ENCODE measurements around the gene CD27. TPM values are rescaled to one million over a fixed set of nuclear protein-coding genes. Genes with fewer than 3 reads are reported as not detected.
A peak's percentile ranks its signal among the peaks of the same experiment; 100 is the strongest.

CD27 gene
- total and polyA plus RNA-seq, 2 of the 13 experiments (the other 11 are each of a cell fraction or from before 2014, with no cell fraction given), result 0.12 TPM; not detected in 1

- TF ChIP-seq RNF219 (CRISPR knock-in tag; IDR thresholded peaks at IDR 0.05), result no peak
- TF ChIP-seq NR3C1 (CRISPR knock-in tag; IDR thresholded peaks at IDR 0.05), result no peak
- TF ChIP-seq SMC3 (IDR thresholded peaks at IDR 0.05; ENCODE audit: low read length), result peak; percentile 90
- TF ChIP-seq PBX3 (CRISPR knock-in tag; IDR thresholded peaks at IDR 0.05; ENCODE audit: borderline replicate concordance), result no peak
- TF ChIP-seq TBX3 (IDR thresholded peaks at IDR 0.05; ENCODE audit: borderline replicate concordance), result no peak; the same call in 1 of the 2 replicates
- no peak for TF ChIP-seq NKX3-1 (CRISPR knock-in tag; IDR thresholded peaks at IDR 0.05)
- no peak for TF ChIP-seq NFYC (CRISPR knock-in tag; IDR thresholded peaks at IDR 0.05)
- 0 out of 2 replicates have a peak, but pooled peaks have one; percentile 43 for TF ChIP-seq GZF1 (CRISPR knock-in tag; IDR thresholded peaks at IDR 0.05)
- TF ChIP-seq GABPB1 (CRISPR knock-in tag; IDR thresholded peaks at IDR 0.05), result peak; percentile 49; the same call in 1 of the 2 replicates
- peak; percentile 70; the same call in 1 of the 2 replicates for TF ChIP-seq ZKSCAN8 (CRISPR knock-in tag; IDR thresholded peaks at IDR 0.05; ENCODE audit: borderline replicate concordance)
- TF ChIP-seq, protein P1, sequence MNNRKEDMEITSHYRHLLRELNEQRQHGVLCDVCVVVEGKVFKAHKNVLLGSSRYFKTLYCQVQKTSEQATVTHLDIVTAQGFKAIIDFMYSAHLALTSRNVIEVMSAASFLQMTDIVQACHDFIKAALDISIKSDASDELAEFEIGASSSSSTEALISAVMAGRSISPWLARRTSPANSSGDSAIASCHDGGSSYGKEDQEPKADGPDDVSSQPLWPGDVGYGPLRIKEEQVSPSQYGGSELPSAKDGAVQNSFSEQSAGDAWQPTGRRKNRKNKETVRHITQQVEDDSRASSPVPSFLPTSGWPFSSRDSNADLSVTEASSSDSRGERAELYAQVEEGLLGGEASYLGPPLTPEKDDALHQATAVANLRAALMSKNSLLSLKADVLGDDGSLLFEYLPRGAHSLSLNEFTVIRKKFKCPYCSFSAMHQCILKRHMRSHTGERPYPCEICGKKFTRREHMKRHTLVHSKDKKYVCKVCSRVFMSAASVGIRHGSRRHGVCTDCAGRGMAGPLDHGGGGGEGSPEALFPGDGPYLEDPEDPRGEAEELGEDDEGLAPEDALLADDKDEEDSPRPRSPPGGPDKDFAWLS (CRISPR knock-in tag; IDR thresholded peaks at IDR 0.05; ENCODE audit: borderline replicate concordance), result no peak
- no peak for TF ChIP-seq REST (IDR thresholded peaks at IDR 0.05; ENCODE audit: borderline replicate concordance in 1 of 2, low read depth in 1 of 2, low read length in 2 of 2)
- TF ChIP-seq YY1 (IDR thresholded peaks at IDR 0.05; ENCODE audit: insufficient read depth, insufficient replicate concordance, low read depth, low read length), result peak; percentile 39
- TF ChIP-seq PRPF4 (IDR thresholded peaks at IDR 0.05; ENCODE audit: low read depth, low read length, poor library complexity, severe bottlenecking), result no peak
- TF ChIP-seq ZNF607 (CRISPR knock-in tag; IDR thresholded peaks at IDR 0.05; ENCODE audit: borderline replicate concordance), result 0 out of 2 replicates have a peak, but pooled peaks have one; percentile 29
- 0 out of 2 replicates have a peak, but pooled peaks have one; percentile 36 for TF ChIP-seq CBX5 (CRISPR knock-in tag; IDR thresholded peaks at IDR 0.05; ENCODE audit: borderline replicate concordance)
- 0 out of 2 replicates have a peak, but pooled peaks have one; percentile 62 for TF ChIP-seq SETDB1 (CRISPR knock-in tag; IDR thresholded peaks at IDR 0.05; ENCODE audit: borderline replicate concordance)
- TF ChIP-seq ZBTB7A (CRISPR knock-in tag; IDR thresholded peaks at IDR 0.05), result no peak
- peak; percentile 47; the same call in 1 of the 2 replicates for TF ChIP-seq THAP11 (CRISPR knock-in tag; IDR thresholded peaks at IDR 0.05)
These were observed 21.3 kb upstream of the CD27 start (continued) for GRCh38 chr12:6423267-6424007.
